Hippocampal formation (tissue), 2 donors: ENCODE measurements around the gene SOX6.
"Not testable (repeated sequence)": the region's sequence is repeated elsewhere in the genome, so short reads cannot be mapped to it uniquely, and the experiment has no call there.

Source experiments
- DNase-seq, 2 donors: peaks; one replicate each; lab custom pipeline; 2025; lab: John Stamatoyannopoulos, UW

Gene SOX6

GRCh38 chr11:16151138-16151537, 205.2 kb downstream of the SOX6 start:
- no peak for DNase-seq

GRCh38 chr11:16149476-16149875, 206.9 kb downstream of the SOX6 start:
- no peak for DNase-seq

GRCh38 chr11:16148301-16148931, 207.9 kb downstream of the SOX6 start:
- peak in 1 of 2 donors; percentile 12 for DNase-seq

- DNase-seq, result not testable (repeated sequence)
Observed at GRCh38 chr11:16146980-16147379, 209.4 kb downstream of the SOX6 start.

- not testable (repeated sequence) for DNase-seq
Observed at GRCh38 chr11:16141614-16142013, 214.7 kb downstream of the SOX6 start.

- DNase-seq, result not testable (repeated sequence)
Observed at GRCh38 chr11:16141162-16141561, 215.2 kb downstream of the SOX6 start.

GRCh38 chr11:16136792-16137390, 219.5 kb downstream of the SOX6 start:
- no peak for DNase-seq

- no peak for DNase-seq
Observed at GRCh38 chr11:16133867-16134266, 222.5 kb downstream of the SOX6 start.

- DNase-seq, result no peak
Observed at GRCh38 chr11:16127732-16128131, 228.6 kb downstream of the SOX6 start.

GRCh38 chr11:16126362-16126761, 230.0 kb downstream of the SOX6 start:
- no peak for DNase-seq

- no peak for DNase-seq
Observed at GRCh38 chr11:16125796-16126195, 230.6 kb downstream of the SOX6 start.

- DNase-seq, result no peak
Observed at GRCh38 chr11:16124390-16124789, 232.0 kb downstream of the SOX6 start.

- no peak for DNase-seq
Observed at GRCh38 chr11:16121853-16122252, 234.5 kb downstream of the SOX6 start.

- no peak for DNase-seq
Observed at GRCh38 chr11:16120008-16120407, 236.3 kb downstream of the SOX6 start.

GRCh38 chr11:16117989-16118756, 238.2 kb downstream of the SOX6 start:
- no peak for DNase-seq

GRCh38 chr11:16114978-16115871, 241.1 kb downstream of the SOX6 start:
- no peak for DNase-seq

GRCh38 chr11:16114431-16114830, 241.9 kb downstream of the SOX6 start:
- no peak for DNase-seq

GRCh38 chr11:16111690-16112089, 244.7 kb downstream of the SOX6 start:
- DNase-seq, result no peak

- DNase-seq, result no peak
Observed at GRCh38 chr11:16110886-16111285, 245.5 kb downstream of the SOX6 start.

GRCh38 chr11:16099343-16099900, 256.9 kb downstream of the SOX6 start:
- no peak for DNase-seq

GRCh38 chr11:16098526-16099205, 257.7 kb downstream of the SOX6 start:
- DNase-seq, result no peak
